Suprapubic skin (tissue), 3 donors: Measurements from ENCODE around the gene ZNF740.

ENCODE experiments used
- CTCF ChIP-seq, 2 donors: fragments of 200-600 bp in 1 of 2; fragments of 450-650 bp in 1 of 2; sonication (generic) in 1 of 2; IDR thresholded peaks; one replicate each; pipeline ENCODE4 v1.5.1; 2016 to 2019; ENCODE audit warnings: antibody characterized with exemption in 2 of 2, mild to moderate bottlenecking in 1 of 2, moderate library complexity in 1 of 2
- POLR2A ChIP-seq, 2 donors: fragments of 450-650 bp; IDR thresholded peaks; one replicate each; pipeline ENCODE4 v1.6.1; 2017; ENCODE audit warnings: antibody characterized with exemption in 2 of 2, mild to moderate bottlenecking in 2 of 2, moderate library complexity in 2 of 2

GRCh38 chr12:53231671-53231920 lies 51.1 kb downstream of the ZNF740 start:
- TF ChIP-seq CTCF (IDR thresholded peaks at IDR 0.05), result no peak
- TF ChIP-seq POLR2A (IDR thresholded peaks at IDR 0.05), result no peak
